ENCODE data around the gene RAB5A. TPM values are rescaled to one million over a fixed set of nuclear protein-coding genes. Genes with fewer than 3 reads are reported as not detected.
"Not testable (repeated sequence)": the region's sequence is repeated elsewhere in the genome, so short reads cannot be mapped to it uniquely, and the experiment has no call there.

RAB5A gene
- total RNA-seq, 1 donor, result 69.1 TPM

- Histone ChIP-seq H3K79me2 (ENCODE audit: insufficient read depth, low read length) (no peaks in the 10 kb centered on the region), H3K27ac (ENCODE audit: low read depth, low read length) (no peak overlapping the region), H2AFZ (ENCODE audit: low read length) (no peak overlapping the region), H3K27me3 (ENCODE audit: insufficient read depth, low read length) (no peaks in the 10 kb centered on the region), H3K4me2 (ENCODE audit: insufficient read depth, low read length) (no peak overlapping the region), H3K9me3 (ENCODE audit: low read depth, low read length) (no peaks in the 10 kb centered on the region), H3K36me3 (ENCODE audit: insufficient read depth, low read length) (no peaks in the 10 kb centered on the region), H3K4me3 (ENCODE audit: insufficient read depth, low read length) (no peak overlapping the region), H4K20me1 (ENCODE audit: insufficient read depth, low read length) (no peaks in the 10 kb centered on the region), H3K4me1 (ENCODE audit: insufficient read depth, low read length) (no peaks in the 10 kb centered on the region)
- no peak for TF ChIP-seq CTCF (IDR thresholded peaks at IDR 0.05; ENCODE audit: extremely low read depth, low read depth, low read length)
- DNase-seq (ENCODE audit: insufficient read length, low spot score, missing footprints), result peak; percentile 10
Measured at GRCh38 chr3:20013396-20013795, 66.5 kb downstream of the RAB5A start.

GRCh38 chr3:20015525-20015924 lies 68.6 kb downstream of the RAB5A start:
- H4K20me1 ChIP-seq (ENCODE audit: insufficient read depth, low read length), result no peaks in the 10 kb centered on the region
- H3K4me1 ChIP-seq (ENCODE audit: insufficient read depth, low read length), result no peaks in the 10 kb centered on the region
- H3K36me3 ChIP-seq (ENCODE audit: insufficient read depth, low read length), result no peaks in the 10 kb centered on the region
- no peak overlapping the region for H2AFZ ChIP-seq (ENCODE audit: low read length)
- no peaks in the 10 kb centered on the region for H3K79me2 ChIP-seq (ENCODE audit: insufficient read depth, low read length)
- H3K4me3 ChIP-seq (ENCODE audit: insufficient read depth, low read length), result no peak overlapping the region
- no peaks in the 10 kb centered on the region for H3K27me3 ChIP-seq (ENCODE audit: insufficient read depth, low read length)
- no peak for TF ChIP-seq CTCF (IDR thresholded peaks at IDR 0.05; ENCODE audit: extremely low read depth, low read depth, low read length)
- no peak overlapping the region for H3K4me2 ChIP-seq (ENCODE audit: insufficient read depth, low read length)
- H3K9me3 ChIP-seq (ENCODE audit: low read depth, low read length), result no peaks in the 10 kb centered on the region
- H3K27ac ChIP-seq (ENCODE audit: low read depth, low read length), result no peak overlapping the region
- no peak for DNase-seq (ENCODE audit: insufficient read length, low spot score, missing footprints)

GRCh38 chr3:20016076-20016475 lies 69.2 kb downstream of the RAB5A start:
- H4K20me1 ChIP-seq (ENCODE audit: insufficient read depth, low read length); H3K4me1 ChIP-seq (ENCODE audit: insufficient read depth, low read length): not testable (repeated sequence)

GRCh38 chr3:20022954-20023622 lies 76.2 kb downstream of the RAB5A start:
- peak; percentile 14 for DNase-seq (ENCODE audit: insufficient read length, low spot score, missing footprints)
- H3K27me3 ChIP-seq (ENCODE audit: insufficient read depth, low read length), result no peaks in the 10 kb centered on the region
- no peaks in the 10 kb centered on the region for H3K36me3 ChIP-seq (ENCODE audit: insufficient read depth, low read length)
- H2AFZ ChIP-seq (ENCODE audit: low read length), result no peak overlapping the region
- no peak overlapping the region for H3K4me2 ChIP-seq (ENCODE audit: insufficient read depth, low read length)
- no peak overlapping the region for H3K4me3 ChIP-seq (ENCODE audit: insufficient read depth, low read length)
- no peak for TF ChIP-seq CTCF (IDR thresholded peaks at IDR 0.05; ENCODE audit: extremely low read depth, low read depth, low read length)
- no peaks in the 10 kb centered on the region for H4K20me1 ChIP-seq (ENCODE audit: insufficient read depth, low read length)
- no peak overlapping the region for H3K27ac ChIP-seq (ENCODE audit: low read depth, low read length)
- no peaks in the 10 kb centered on the region for H3K79me2 ChIP-seq (ENCODE audit: insufficient read depth, low read length)
- no peaks in the 10 kb centered on the region for H3K4me1 ChIP-seq (ENCODE audit: insufficient read depth, low read length)
- no peaks in the 10 kb centered on the region for H3K9me3 ChIP-seq (ENCODE audit: low read depth, low read length)

More at GRCh38 chr3:20016076-20016475, 69.2 kb downstream of the RAB5A start:
- H2AFZ ChIP-seq (ENCODE audit: low read length); H3K4me3 ChIP-seq (ENCODE audit: insufficient read depth, low read length); DNase-seq (ENCODE audit: insufficient read length, low spot score, missing footprints); H3K36me3 ChIP-seq (ENCODE audit: insufficient read depth, low read length); H3K27me3 ChIP-seq (ENCODE audit: insufficient read depth, low read length); H3K9me3 ChIP-seq (ENCODE audit: low read depth, low read length); H3K27ac ChIP-seq (ENCODE audit: low read depth, low read length); H3K79me2 ChIP-seq (ENCODE audit: insufficient read depth, low read length); H3K4me2 ChIP-seq (ENCODE audit: insufficient read depth, low read length): not testable (repeated sequence)

All from osteoblast (primary cell).